ENCODE results near the gene BANP.
A peak's percentile ranks its signal among the peaks of the same experiment; 100 is the strongest.
"Not testable (repeated sequence)": the region's sequence is repeated elsewhere in the genome, so short reads cannot be mapped to it uniquely, and the experiment has no call there.

BANP gene, protein sequence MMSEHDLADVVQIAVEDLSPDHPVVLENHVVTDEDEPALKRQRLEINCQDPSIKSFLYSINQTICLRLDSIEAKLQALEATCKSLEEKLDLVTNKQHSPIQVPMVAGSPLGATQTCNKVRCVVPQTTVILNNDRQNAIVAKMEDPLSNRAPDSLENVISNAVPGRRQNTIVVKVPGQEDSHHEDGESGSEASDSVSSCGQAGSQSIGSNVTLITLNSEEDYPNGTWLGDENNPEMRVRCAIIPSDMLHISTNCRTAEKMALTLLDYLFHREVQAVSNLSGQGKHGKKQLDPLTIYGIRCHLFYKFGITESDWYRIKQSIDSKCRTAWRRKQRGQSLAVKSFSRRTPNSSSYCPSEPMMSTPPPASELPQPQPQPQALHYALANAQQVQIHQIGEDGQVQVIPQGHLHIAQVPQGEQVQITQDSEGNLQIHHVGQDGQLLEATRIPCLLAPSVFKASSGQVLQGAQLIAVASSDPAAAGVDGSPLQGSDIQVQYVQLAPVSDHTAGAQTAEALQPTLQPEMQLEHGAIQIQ

DNA sequence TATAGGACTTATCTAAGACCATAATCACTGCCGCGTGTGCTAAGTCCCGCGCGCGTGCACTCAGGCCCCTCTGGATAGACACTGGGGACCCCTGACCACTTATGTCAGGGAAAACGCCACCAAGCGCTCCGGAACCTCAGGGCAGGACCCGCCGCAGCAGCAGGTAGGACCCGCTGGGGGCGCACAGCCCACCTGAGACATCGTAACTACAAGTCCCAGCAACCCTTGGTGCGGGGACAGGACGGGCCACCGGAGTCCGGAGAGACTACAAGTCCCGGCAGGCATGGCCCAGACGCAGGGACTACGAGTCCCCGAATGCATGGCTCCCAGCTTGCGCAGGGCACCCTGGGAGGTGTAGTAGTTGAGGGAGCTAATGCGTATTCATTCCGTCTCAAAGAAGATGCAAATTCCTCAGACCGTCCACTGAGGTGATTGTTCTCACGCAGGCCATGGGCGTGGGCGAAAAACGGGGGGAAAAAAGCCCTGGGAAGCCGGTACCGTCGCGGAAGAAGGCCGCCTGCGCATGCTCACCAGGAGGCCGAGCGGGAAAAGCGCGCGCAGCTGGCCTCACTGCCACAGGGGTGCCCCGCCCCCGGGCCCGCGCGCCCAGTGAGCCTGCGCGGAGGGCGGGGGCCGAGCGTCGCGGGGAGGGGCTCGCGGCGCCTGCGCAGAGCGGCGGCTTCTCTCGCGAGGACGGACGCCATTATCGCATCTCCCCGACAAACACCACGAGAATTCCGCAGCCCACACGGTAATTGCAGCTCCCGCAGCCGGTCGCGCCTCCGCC is at the start of gene BANP:
BANP (plus strand) TSS at position 670 of the 787 bp plus-strand sequence. CDS start 23,682 bp downstream, outside the sequence.
- peak; percentile 94 to 95 for DNase-seq

DNA sequence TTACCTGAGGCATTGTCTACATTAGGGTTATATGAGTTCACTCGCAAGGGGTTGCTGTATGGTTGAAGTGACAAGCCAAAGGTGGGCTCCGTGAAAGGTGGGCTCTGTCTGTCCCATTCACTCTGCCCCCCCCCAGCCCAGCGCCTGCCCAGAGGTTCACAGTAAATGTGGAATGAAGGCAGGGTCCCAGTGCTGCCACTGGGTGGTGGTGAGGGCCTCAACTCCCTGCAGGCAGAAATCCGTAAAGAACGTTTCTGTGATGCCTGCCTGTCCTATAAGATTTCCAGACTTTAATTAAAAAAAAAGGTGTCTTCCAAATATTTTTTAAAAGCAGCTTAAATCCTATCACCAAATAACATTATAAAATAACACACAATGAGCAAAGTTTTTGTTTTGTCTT is 46.3 kb upstream of the BANP start:
- not testable (repeated sequence) for DNase-seq

GRCh38 chr16:87905521-87905920 is 45.7 kb upstream of the BANP start:
- not testable (repeated sequence) for DNase-seq

DNA sequence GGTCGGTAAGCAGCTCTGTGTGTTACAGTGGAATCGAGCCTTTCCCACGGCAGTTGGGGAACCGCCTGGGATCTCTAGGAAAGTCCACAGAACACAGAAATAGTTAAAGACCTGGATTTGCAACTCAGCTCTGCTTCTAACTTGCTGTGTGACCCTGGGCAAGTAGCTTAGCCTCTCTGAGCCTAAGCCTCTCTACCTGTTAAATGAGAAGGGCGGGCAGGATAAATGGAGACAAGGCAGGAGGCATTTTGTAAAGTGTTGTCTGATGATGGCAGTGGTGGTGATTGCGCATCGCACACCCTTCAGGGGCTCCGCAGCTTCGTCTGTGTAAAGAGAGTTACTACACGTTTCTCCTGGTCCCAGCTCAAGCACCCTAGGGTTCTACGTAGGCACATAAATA is 43.1 kb upstream of the BANP start:
- not testable (repeated sequence) for DNase-seq

GRCh38 chr16:87909203-87909935 is 41.9 kb upstream of the BANP start:
- DNase-seq: peak in 1 of 2 experiments; percentile 35

- not testable (repeated sequence) for DNase-seq
Measured at GRCh38 chr16:87911106-87911763, 40.0 kb upstream of the BANP start.

GRCh38 chr16:87912691-87913090 is 38.5 kb upstream of the BANP start:
- DNase-seq: not testable (repeated sequence)

GRCh38 chr16:87914021-87914725 is 37.1 kb upstream of the BANP start:
- DNase-seq: not testable (repeated sequence)

DNA sequence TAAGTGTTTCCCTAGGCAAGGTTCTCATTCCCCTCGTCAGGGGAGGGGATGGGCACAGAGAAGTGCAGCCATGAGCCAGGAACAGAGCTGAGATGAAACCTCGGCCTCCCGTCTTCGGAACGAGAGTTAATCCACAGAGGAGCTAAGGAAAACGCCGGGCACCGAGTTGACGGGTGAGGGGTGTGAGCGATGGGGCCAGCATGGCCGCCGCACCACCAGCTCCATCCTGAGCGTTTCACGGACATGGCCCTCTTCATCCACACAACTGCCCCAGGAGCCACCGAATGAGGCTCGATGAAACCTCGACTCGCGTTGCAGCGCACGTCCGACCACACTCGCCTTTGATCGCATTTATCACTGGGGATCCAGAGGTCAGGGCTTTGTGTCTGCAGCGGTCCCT is 36.4 kb upstream of the BANP start:
- DNase-seq: no peak

DNA sequence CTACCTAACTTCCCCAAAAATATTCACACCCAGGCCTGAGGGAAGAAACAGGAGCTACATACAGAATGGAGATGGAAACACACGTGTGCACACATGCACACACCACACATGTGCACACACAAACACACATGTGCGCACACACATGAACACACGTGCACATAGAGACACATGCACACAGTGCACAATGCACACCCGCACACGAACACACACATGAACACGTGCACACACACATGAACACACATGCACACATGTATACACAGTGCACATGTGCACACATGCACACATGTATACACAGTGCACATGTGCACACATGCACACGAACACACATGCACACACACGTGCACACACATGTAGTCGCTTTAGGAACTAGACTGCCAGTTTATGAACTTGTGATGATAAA is 33.7 kb upstream of the BANP start:
- DNase-seq: no peak

GRCh38 chr16:87918338-87918737 is 32.9 kb upstream of the BANP start:
- DNase-seq: no peak

DNA sequence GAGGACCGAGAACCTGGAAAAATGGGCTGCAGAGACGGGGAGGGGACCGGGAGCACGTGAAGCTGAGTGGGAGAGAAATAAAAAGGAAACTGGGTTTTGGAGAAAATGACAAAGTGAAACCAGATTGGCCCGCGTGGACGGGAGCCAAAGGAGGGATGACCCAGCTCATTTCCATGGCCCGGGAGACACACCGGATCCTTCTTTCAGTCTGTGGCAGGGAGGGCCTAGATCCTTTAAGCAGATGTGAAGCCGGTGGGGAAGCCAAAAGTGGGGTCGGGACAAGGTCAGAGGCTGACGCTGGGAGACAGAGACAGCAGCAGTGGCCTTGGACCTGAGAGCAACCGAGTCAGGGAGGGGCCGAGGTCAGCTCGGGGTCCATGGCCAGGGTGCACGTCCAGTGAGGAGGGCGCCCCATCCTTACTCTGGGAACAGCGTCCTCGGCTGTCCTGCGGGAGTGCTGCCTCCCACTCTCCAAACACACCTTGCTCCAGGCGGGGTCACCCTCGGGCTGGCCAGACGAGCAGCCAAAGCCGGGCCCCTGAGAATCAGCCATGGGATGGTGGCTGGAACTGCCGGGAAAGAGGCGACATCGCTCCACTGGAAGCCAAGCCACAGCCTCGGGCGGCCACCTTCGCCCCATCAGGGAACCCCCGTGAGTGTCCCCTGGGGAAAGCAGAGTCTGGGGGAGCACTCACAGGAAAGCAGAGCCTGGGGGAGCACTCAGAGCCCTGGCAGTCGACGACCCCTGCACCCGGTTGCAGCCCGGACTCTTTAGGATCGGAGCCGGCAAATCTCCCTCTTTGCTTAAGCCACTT is 32.2 kb upstream of the BANP start:
- DNase-seq: no peak

GRCh38 chr16:87919681-87919994 is 31.6 kb upstream of the BANP start:
- no peak for DNase-seq

- no peak for DNase-seq
Measured at GRCh38 chr16:87921236-87921773, 29.9 kb upstream of the BANP start.

- no peak for DNase-seq
Measured at GRCh38 chr16:87922250-87922871, 28.9 kb upstream of the BANP start.

- DNase-seq: no peak
Measured at GRCh38 chr16:87924041-87924810, 27.0 kb upstream of the BANP start.

- no peak for DNase-seq
Measured at GRCh38 chr16:87924811-87925670, 26.2 kb upstream of the BANP start.
